H1 (cell line): ENCODE data around the gene F2. TPM values are rescaled to one million over a fixed set of nuclear protein-coding genes. Genes with fewer than 3 reads are reported as not detected.

ENCODE experiments used
- CTCF ChIA-PET: fragments of 300-600 bp; sonication (Branson Sonifier 250); formaldehyde crosslinking; loops from one replicate; lab custom pipeline; 2021; ENCODE audit not compliant: partially characterized antibody; lab: Charles Lee
- POLR2A ChIA-PET: fragments of 300-600 bp; sonication (Branson Sonifier 250); formaldehyde crosslinking; loops from one replicate; lab custom pipeline; 2021; ENCODE audit warnings: inconsistent platforms; ENCODE audit not compliant: partially characterized antibody; lab: Charles Lee
- DNase-seq, 2 experiments: peaks; one replicate each; pipeline versions ENCODE4 v3.0.0 to v3.0.0-alpha.2; 2010 to 2022; ENCODE audit warnings: low spot score in 2 of 2, low read depth in 1 of 2, mixed read lengths in 1 of 2
- FAIRE-seq: peaks from 2 replicates; lab custom pipeline; 2011; peaks lifted over from hg19 to GRCh38; lab: Jason Lieb, UNC
- H2AFZ ChIP-seq: 2 replicates; pipeline ENCODE4 v1.8.1; 2012; ENCODE audit warnings: low read length, inconsistent platforms
- H2AK5ac ChIP-seq: 2 replicates; pipeline ENCODE4 v1.6.1; 2013; ENCODE audit warnings: low read depth, low read length
- H2BK120ac ChIP-seq: replicated peaks from 2 replicates; pipeline ENCODE3; 2013; ENCODE audit warnings: low read depth, low read length, inconsistent platforms
- H2BK12ac ChIP-seq: 2 replicates; pipeline ENCODE4 v1.6.1; 2013; ENCODE audit warnings: low read depth, low read length
- H2BK15ac ChIP-seq: 2 replicates; pipeline ENCODE4 v1.6.1; 2013; ENCODE audit warnings: low read length
- H2BK20ac ChIP-seq: 2 replicates; pipeline ENCODE4 v1.6.1; 2013; ENCODE audit warnings: low read length
- H2BK5ac ChIP-seq: 2 replicates; pipeline ENCODE4 v1.6.1; 2013; ENCODE audit warnings: low read depth, low read length
- H3K14ac ChIP-seq: 2 replicates; pipeline ENCODE4 v1.6.1; 2013; ENCODE audit warnings: inconsistent platforms; ENCODE audit not compliant: insufficient read length
- H3K18ac ChIP-seq: 2 replicates; pipeline ENCODE4 v1.6.1; 2013; ENCODE audit warnings: low read length; ENCODE audit errors: extremely low read depth
- H3K23ac ChIP-seq: 2 replicates; pipeline ENCODE4 v1.6.1; 2013; ENCODE audit warnings: inconsistent platforms; ENCODE audit not compliant: insufficient read length
- H3K23me2 ChIP-seq: 2 replicates; pipeline ENCODE4 v1.6.1; 2013; ENCODE audit warnings: low read depth, low read length
- H3K27ac ChIP-seq: 2 replicates; pipeline ENCODE4 v1.6.1; 2011; ENCODE audit warnings: low read depth, low read length, inconsistent platforms
- H3K27me3 ChIP-seq, 4 experiments: replicated peaks in 1 of 4; 1 replicate in 1 of 4; 2 replicates in 3 of 4; pipeline versions ENCODE4 v1.6.1 to v1.8.1; 2011 to 2013; ENCODE audit warnings: low read length in 3 of 4, mild to moderate bottlenecking in 3 of 4, inconsistent platforms in 2 of 4, mixed read lengths in 2 of 4, moderate library complexity in 1 of 4; ENCODE audit not compliant: control insufficient read depth in 3 of 4, insufficient read depth in 3 of 4; ENCODE audit errors: extremely low read depth in 1 of 4
- H3K36me3 ChIP-seq, 4 experiments: 2 replicates each; pipeline versions ENCODE4 v1.6.1 to v1.8.1; 2011 to 2013; ENCODE audit warnings: mild to moderate bottlenecking in 4 of 4, low read length in 3 of 4, moderate library complexity in 2 of 4, control low read depth in 1 of 4, inconsistent platforms in 1 of 4; ENCODE audit not compliant: insufficient read depth in 4 of 4, control insufficient read depth in 2 of 4
- H3K4ac ChIP-seq: replicated peaks from 2 replicates; pipeline ENCODE3; 2013; ENCODE audit warnings: low read length, low read depth, mixed read lengths, inconsistent platforms; ENCODE audit not compliant: insufficient read length
- H3K4me1 ChIP-seq, 4 experiments: replicated peaks in 1 of 4; 1 replicate in 1 of 4; 2 replicates in 3 of 4; pipeline versions ENCODE4 v1.6.1 to v1.8.1; 2011 to 2013; ENCODE audit warnings: low read length in 3 of 4, inconsistent platforms in 2 of 4, mixed read lengths in 1 of 4; ENCODE audit not compliant: insufficient read depth in 4 of 4, control insufficient read depth in 3 of 4
- H3K4me2 ChIP-seq, 2 experiments: 2 replicates each; pipeline versions ENCODE4 v1.6.1 to v1.8.1; 2011 to 2013; ENCODE audit warnings: low read depth in 2 of 2, low read length in 2 of 2, control low read depth in 1 of 2, inconsistent platforms in 1 of 2, mild to moderate bottlenecking in 1 of 2; ENCODE audit not compliant: insufficient read depth in 1 of 2
- H3K4me3 ChIP-seq, 4 experiments: fragments of 200-600, 300-600 bp in 1 of 4; sonication (generic), shearing (Covaris generic), sonication (Bioruptor Twin) in 1 of 4; 2 replicates each; pipeline versions ENCODE4 v1.5.1 to v1.8.1; 2011 to 2016; ENCODE audit warnings: low read length in 4 of 4, low read depth in 3 of 4, control low read depth in 2 of 4, inconsistent platforms in 2 of 4, mild to moderate bottlenecking in 2 of 4, mixed read lengths in 1 of 4, moderate library complexity in 1 of 4; ENCODE audit not compliant: insufficient read depth in 2 of 4; ENCODE audit errors: extremely low read depth in 1 of 4
- H3K56ac ChIP-seq: replicated peaks from 2 replicates; pipeline ENCODE3; 2013; ENCODE audit warnings: low read depth, mild to moderate bottlenecking, mixed read lengths, low read length, inconsistent platforms; ENCODE audit not compliant: insufficient read length
- H3K79me1 ChIP-seq: 2 replicates; pipeline ENCODE4 v1.6.1; 2013; ENCODE audit warnings: low read depth, low read length, control low read depth
- H3K79me2 ChIP-seq, 2 experiments: 2 replicates each; pipeline versions ENCODE4 v1.6.1 to v1.8.1; 2012 to 2013; ENCODE audit warnings: low read length in 2 of 2, mild to moderate bottlenecking in 2 of 2, inconsistent platforms in 1 of 2; ENCODE audit not compliant: insufficient read depth in 2 of 2, control insufficient read depth in 1 of 2
- H3K9ac ChIP-seq, 4 experiments: replicated peaks in 1 of 4; 1 replicate in 1 of 4; 2 replicates in 3 of 4; pipeline versions ENCODE4 v1.6.1 to v1.8.1; 2011 to 2013; ENCODE audit warnings: low read depth in 3 of 4, low read length in 3 of 4, control low read depth in 2 of 4, mild to moderate bottlenecking in 2 of 4, moderate library complexity in 2 of 4, inconsistent platforms in 1 of 4; ENCODE audit errors: extremely low read depth in 1 of 4
- H3K9me3 ChIP-seq, 2 experiments: 2 replicates each; pipeline versions ENCODE4 v1.6.1 to v1.8.1; 2012 to 2013; ENCODE audit warnings: mild to moderate bottlenecking in 2 of 2, moderate library complexity in 2 of 2, control low read depth in 1 of 2, inconsistent platforms in 1 of 2, low read depth in 1 of 2, low read length in 1 of 2, mixed read lengths in 1 of 2; ENCODE audit not compliant: insufficient read depth in 2 of 2
- H4K20me1 ChIP-seq, 2 experiments: replicated peaks in 1 of 2; 2 replicates each; pipeline versions ENCODE3 to v1.8.1; 2011 to 2013; ENCODE audit warnings: inconsistent platforms in 2 of 2, low read length in 2 of 2, mild to moderate bottlenecking in 1 of 2; ENCODE audit not compliant: insufficient read depth in 2 of 2, control insufficient read depth in 1 of 2
- H4K5ac ChIP-seq: 2 replicates; pipeline ENCODE4 v1.6.1; 2013; ENCODE audit warnings: low read length, low read depth, mixed read lengths, inconsistent platforms; ENCODE audit not compliant: insufficient read length
- H4K8ac ChIP-seq: 2 replicates; pipeline ENCODE4 v1.8.0; 2013; ENCODE audit warnings: mild to moderate bottlenecking, moderate library complexity, low read length, inconsistent platforms; ENCODE audit not compliant: insufficient read depth; ENCODE audit errors: extremely low read depth
- H4K91ac ChIP-seq: replicated peaks from 2 replicates; pipeline ENCODE3; 2013; ENCODE audit warnings: low read length, mixed read lengths, inconsistent platforms; ENCODE audit not compliant: insufficient read length
- CBX8 ChIP-seq: fragments of 300-800, 300-1000 bp; sonication (generic); IDR thresholded peaks from 2 replicates; pipeline ENCODE4 v1.7.1; 2016; ENCODE audit warnings: low read depth, low read length, borderline replicate concordance
- CEBPB ChIP-seq: IDR thresholded peaks from 2 replicates; pipeline ENCODE4 v1.6.1; 2012; ENCODE audit warnings: low read depth, low read length
- SAP30 ChIP-seq: fragments of 300-600 bp; sonication (generic); IDR thresholded peaks from 2 replicates; pipeline ENCODE4 v1.7.1; 2012; ENCODE audit warnings: low read length, moderate library complexity, mild to moderate bottlenecking, inconsistent platforms; ENCODE audit not compliant: insufficient read depth, insufficient replicate concordance
- TAF1 ChIP-seq: IDR thresholded peaks from 2 replicates; pipeline ENCODE4 v1.6.1; 2011; ENCODE audit warnings: mild to moderate bottlenecking, low read depth, low read length
- ZNF274 ChIP-seq: IDR thresholded peaks from 2 replicates; pipeline ENCODE4 v1.7.0; 2012; ENCODE audit warnings: low read length, borderline replicate concordance; ENCODE audit errors: extremely low read depth
- WGBS, 2 experiments: shearing (Covaris generic) in 1 of 2; methylation state at CpG; one replicate each; pipeline versions ENCODE4 v1.1.6 to v1.1.7; 2013 to 2015; ENCODE audit warnings: low lambda C conversion rate in 2 of 2, mixed read lengths in 2 of 2, inconsistent platforms in 1 of 2, low coverage in 1 of 2, missing lambda C conversion rate in 1 of 2; ENCODE audit not compliant: insufficient replicate concordance in 2 of 2, insufficient coverage in 1 of 2, insufficient read length in 1 of 2; ENCODE audit errors: extremely low coverage in 1 of 2, missing lambda C conversion rate in 1 of 2; 5-methylcytosine and 5-hydroxymethylcytosine counted together
- polyA plus RNA-seq, 7 experiments: library from polyadenylated mRNA; depleted of rRNA in 3 of 7; stranded (reverse) in 5 of 7; unstranded in 2 of 7; fragments of >200 nt in 5 of 7; fragments of 200-250 nt in 2 of 7; gene quantifications; 1 replicate in 5 of 7; 2 replicates in 1 of 7; 4 replicates in 1 of 7; pipeline versions ENCODE4 v1.2.1 to v1.2.3, GENCODE V29; 2011 to 2013; ENCODE audit warnings: missing spikeins in 2 of 7, mixed read lengths in 2 of 7
- total RNA-seq: library from RNA; stranded (reverse); fragmentation: NEBNext Ultra II Directional; extraction: Animal tissue kit (Norgen Biotek cat#: 25700); gene quantifications from 2 replicates; pipeline ENCODE4 v1.2.1, GENCODE V29; 2021

The F2 gene
- total and polyA plus RNA-seq, 2 of the 8 experiments (the other 6 are each of a cell fraction or from before 2014, with no cell fraction given): 0.11 TPM; not detected in 1

DNA sequence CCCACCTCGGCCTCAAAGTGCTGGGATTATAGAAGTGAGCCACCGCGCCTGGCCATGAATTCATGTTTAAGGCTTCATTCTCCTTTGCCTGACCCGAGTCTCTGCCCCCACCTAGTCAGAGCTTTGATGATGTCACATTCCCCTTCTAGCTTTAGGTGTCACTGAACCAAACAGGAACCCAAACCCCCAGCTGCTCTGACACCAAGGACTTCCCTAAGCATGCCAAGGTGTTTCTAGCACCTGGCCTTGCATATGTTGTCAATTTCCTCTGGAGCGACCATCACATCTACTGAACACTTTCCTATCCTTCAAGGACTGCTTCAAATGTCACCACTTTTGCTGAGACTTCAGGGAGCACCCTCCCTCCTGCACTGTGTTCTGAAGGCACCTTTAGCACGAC is 2.3 kb downstream of the F2 start:
- 89% methylated on average over 6 of the region's 6 CpGs; no CpG with 5 or more reads in 1 of the 2 experiments for WGBS, 2 experiments
- H2AK5ac ChIP-seq: no peak overlapping the region
- no peak for TF ChIP-seq CEBPB
- TF ChIP-seq ZNF274: no peak
- TF ChIP-seq CBX8: no peak
- TF ChIP-seq TAF1: no peak
- TF ChIP-seq SAP30: no peak

More for the DNA sequence above, 2.3 kb downstream of the F2 start:
- no peak overlapping the region for H3K56ac ChIP-seq
- H3K9ac ChIP-seq: no peak overlapping the region
- H3K9me3 ChIP-seq: no peaks in the 10 kb centered on the region
- H2AFZ ChIP-seq: no peak overlapping the region
- H2BK5ac ChIP-seq: no peak overlapping the region
- no peak for FAIRE-seq
- H3K4ac ChIP-seq: no peak overlapping the region
- no peaks in the 10 kb centered on the region for H3K23me2 ChIP-seq
- DNase-seq: no peak
- H4K91ac ChIP-seq: no peak overlapping the region
- no peaks in the 10 kb centered on the region for H3K79me2 ChIP-seq
- no peak overlapping the region for H3K4me3 ChIP-seq
- no peak overlapping the region for H3K14ac ChIP-seq
- H3K4me1 ChIP-seq: peaks cover 0 to 5% (median under 1%) of the 10 kb centered on the region in 4 experiments; a peak in 2 of 7 replicates
- POLR2A ChIA-PET: interaction anchor here (4.3 kb wide), 1 partner anchor 15 kb away, joined by 21 read pairs; no protein-coding TSS in a partner anchor
- H3K36me3 ChIP-seq: no peaks in the 10 kb centered on the region
- no peak overlapping the region for H3K4me2 ChIP-seq
- no peak overlapping the region for H2BK20ac ChIP-seq
- H3K18ac ChIP-seq: no peak overlapping the region
- no peaks in the 10 kb centered on the region for H4K20me1 ChIP-seq
- no peak overlapping the region for H4K8ac ChIP-seq
- H3K23ac ChIP-seq: no peak overlapping the region
- CTCF ChIA-PET: no interaction called here
- no peak overlapping the region for H3K27ac ChIP-seq
- no peaks in the 10 kb centered on the region for H3K27me3 ChIP-seq
- H3K79me1 ChIP-seq: no peaks in the 10 kb centered on the region
- H4K5ac ChIP-seq: no peak overlapping the region
- H2BK12ac ChIP-seq: no peak overlapping the region
- H2BK15ac ChIP-seq: no peak overlapping the region
- H2BK120ac ChIP-seq: no peak overlapping the region
